ENCODE results near the gene GLTPD2. TPM values are rescaled to one million over a fixed set of nuclear protein-coding genes. Genes with fewer than 3 reads are reported as not detected.

Gene GLTPD2
- total RNA-seq, 1 experiment from 2014 or later, result 15.6 TPM

- Mint-ChIP-seq H3K9me3 (ENCODE audit: unreplicated experiment) (no peaks in the 10 kb centered on the region), H3K36me3 (ENCODE audit: insufficient read depth, unreplicated experiment) (peaks cover 23% of the 10 kb centered on the region), H3K4me1 (ENCODE audit: low read depth, unreplicated experiment) (peaks cover 20% of the 10 kb centered on the region), H3K4me3 (ENCODE audit: unreplicated experiment) (no peak overlapping the region), H3K27me3 (ENCODE audit: insufficient read depth, unreplicated experiment) (no peaks in the 10 kb centered on the region), H3K27ac (ENCODE audit: unreplicated experiment) (no peak overlapping the region)
- no peaks in the 10 kb centered on the region for H3K36me3 ChIP-seq (ENCODE audit: control insufficient read depth, insufficient read depth, low read length)
- BruUV-seq (replicated peaks), result no TSS peak
- no peak overlapping the region for H3K4me3 ChIP-seq (ENCODE audit: low read depth, low read length)
- no peaks in the 10 kb centered on the region for H3K27me3 ChIP-seq (replicated peaks; ENCODE audit: control insufficient read depth, insufficient read depth, low read length)
- TF ChIP-seq, protein P1, sequence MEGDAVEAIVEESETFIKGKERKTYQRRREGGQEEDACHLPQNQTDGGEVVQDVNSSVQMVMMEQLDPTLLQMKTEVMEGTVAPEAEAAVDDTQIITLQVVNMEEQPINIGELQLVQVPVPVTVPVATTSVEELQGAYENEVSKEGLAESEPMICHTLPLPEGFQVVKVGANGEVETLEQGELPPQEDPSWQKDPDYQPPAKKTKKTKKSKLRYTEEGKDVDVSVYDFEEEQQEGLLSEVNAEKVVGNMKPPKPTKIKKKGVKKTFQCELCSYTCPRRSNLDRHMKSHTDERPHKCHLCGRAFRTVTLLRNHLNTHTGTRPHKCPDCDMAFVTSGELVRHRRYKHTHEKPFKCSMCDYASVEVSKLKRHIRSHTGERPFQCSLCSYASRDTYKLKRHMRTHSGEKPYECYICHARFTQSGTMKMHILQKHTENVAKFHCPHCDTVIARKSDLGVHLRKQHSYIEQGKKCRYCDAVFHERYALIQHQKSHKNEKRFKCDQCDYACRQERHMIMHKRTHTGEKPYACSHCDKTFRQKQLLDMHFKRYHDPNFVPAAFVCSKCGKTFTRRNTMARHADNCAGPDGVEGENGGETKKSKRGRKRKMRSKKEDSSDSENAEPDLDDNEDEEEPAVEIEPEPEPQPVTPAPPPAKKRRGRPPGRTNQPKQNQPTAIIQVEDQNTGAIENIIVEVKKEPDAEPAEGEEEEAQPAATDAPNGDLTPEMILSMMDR (IDR thresholded peaks at IDR 0.05; ENCODE audit: insufficient read depth in 1 of 2, low read depth in 1 of 2, low read length in 1 of 2, severe bottlenecking in 1 of 2, unreplicated experiment in 1 of 2), result no peak
- intact Hi-C loops (cut with micrococcal nuclease; ENCODE audit: unreplicated experiment), result no loop called here
- DNase-seq, result no peak
- ChIA-PET CTCF (no interaction called here), POLR2A (no interaction called here)
- H3K9me3 ChIP-seq, result no peaks in the 10 kb centered on the region
- H3K4me1 ChIP-seq, result peaks cover 13% of the 10 kb centered on the region
Measured at GRCh38 chr17:4836221-4836620, 47.5 kb downstream of the GLTPD2 start.

DNA sequence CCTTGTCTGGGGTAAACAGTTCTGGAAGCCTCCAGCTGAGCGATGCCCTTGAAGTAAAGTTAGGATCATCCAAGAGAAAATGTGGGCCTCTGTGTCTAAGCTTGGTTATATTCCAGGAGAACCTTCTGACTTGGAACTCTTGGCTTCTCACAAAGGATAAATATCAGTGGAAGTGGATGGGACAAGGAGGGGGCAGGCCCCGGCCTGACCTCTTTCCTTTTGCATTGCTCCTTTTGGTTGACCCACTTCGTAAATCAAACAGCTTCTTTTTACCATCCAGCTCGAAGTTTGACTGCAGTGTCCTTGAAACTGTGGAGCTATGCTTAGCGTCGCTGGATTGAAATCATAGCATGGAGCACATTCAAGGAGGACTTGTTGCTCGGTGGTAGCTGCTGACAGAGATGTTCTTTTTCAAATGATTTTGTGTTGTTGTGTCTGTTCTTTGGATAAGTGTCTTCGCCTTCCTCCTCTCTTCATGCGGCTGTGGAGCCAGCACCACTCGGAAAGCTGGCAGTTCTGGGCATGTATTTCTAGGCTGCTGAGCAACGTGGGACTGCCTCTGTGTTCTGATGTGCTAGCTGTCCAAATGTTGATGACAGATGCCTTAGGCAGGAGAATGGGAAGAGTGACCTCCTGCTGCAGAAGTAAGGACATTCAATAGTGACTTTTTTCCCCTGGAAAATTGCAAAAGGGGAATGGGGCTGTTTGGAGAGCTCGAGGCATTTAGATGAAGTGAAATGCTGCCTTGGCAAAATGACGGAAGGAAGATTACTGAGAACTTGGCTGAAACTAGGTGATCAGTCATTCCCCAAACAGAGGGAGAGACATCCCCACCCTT lies 48.9 kb downstream of the GLTPD2 start:
- H3K9me3 ChIP-seq, result no peaks in the 10 kb centered on the region
- DNase-seq, result no peak
- Mint-ChIP-seq H3K4me3 (ENCODE audit: unreplicated experiment) (no peak overlapping the region), H3K27ac (ENCODE audit: unreplicated experiment) (no peak overlapping the region), H3K27me3 (ENCODE audit: insufficient read depth, unreplicated experiment) (no peaks in the 10 kb centered on the region), H3K4me1 (ENCODE audit: low read depth, unreplicated experiment) (peaks cover 20% of the 10 kb centered on the region), H3K9me3 (ENCODE audit: unreplicated experiment) (no peaks in the 10 kb centered on the region), H3K36me3 (ENCODE audit: insufficient read depth, unreplicated experiment) (peaks cover 21% of the 10 kb centered on the region)
- intact Hi-C loops (cut with micrococcal nuclease; ENCODE audit: unreplicated experiment), result no loop called here
- TF ChIP-seq, protein P1 (IDR thresholded peaks at IDR 0.05; ENCODE audit: insufficient read depth in 1 of 2, low read depth in 1 of 2, low read length in 1 of 2, severe bottlenecking in 1 of 2, unreplicated experiment in 1 of 2), result no peak
- H3K36me3 ChIP-seq (ENCODE audit: control insufficient read depth, insufficient read depth, low read length), result no peaks in the 10 kb centered on the region
- ChIA-PET POLR2A (no interaction called here), CTCF (no interaction called here)
- no peak overlapping the region for H3K4me3 ChIP-seq (ENCODE audit: low read depth, low read length)
- peaks cover 13% of the 10 kb centered on the region for H3K4me1 ChIP-seq
- no TSS peak for BruUV-seq (replicated peaks)
- no peaks in the 10 kb centered on the region for H3K27me3 ChIP-seq (replicated peaks; ENCODE audit: control insufficient read depth, insufficient read depth, low read length)

GRCh38 chr17:4838309-4838785 lies 49.6 kb downstream of the GLTPD2 start:
- no TSS peak for BruUV-seq (replicated peaks)
- Mint-ChIP-seq H3K27ac (ENCODE audit: unreplicated experiment) (no peak overlapping the region), H3K36me3 (ENCODE audit: insufficient read depth, unreplicated experiment) (peaks cover 15% of the 10 kb centered on the region), H3K4me1 (ENCODE audit: low read depth, unreplicated experiment) (peaks cover 20% of the 10 kb centered on the region), H3K9me3 (ENCODE audit: unreplicated experiment) (no peaks in the 10 kb centered on the region), H3K4me3 (ENCODE audit: unreplicated experiment) (no peak overlapping the region), H3K27me3 (ENCODE audit: insufficient read depth, unreplicated experiment) (no peaks in the 10 kb centered on the region)
- Histone ChIP-seq H3K9me3 (no peaks in the 10 kb centered on the region), H3K4me1 (peaks cover 13% of the 10 kb centered on the region), H3K4me3 (ENCODE audit: low read depth, low read length) (no peak overlapping the region), H3K27me3 (replicated peaks; ENCODE audit: control insufficient read depth, insufficient read depth, low read length) (no peaks in the 10 kb centered on the region), H3K36me3 (ENCODE audit: control insufficient read depth, insufficient read depth, low read length) (no peaks in the 10 kb centered on the region)
- ChIA-PET POLR2A (no interaction called here), CTCF (no interaction called here)
- no peak for DNase-seq
- TF ChIP-seq, protein P1 (IDR thresholded peaks at IDR 0.05; ENCODE audit: insufficient read depth in 1 of 2, low read depth in 1 of 2, low read length in 1 of 2, severe bottlenecking in 1 of 2, unreplicated experiment in 1 of 2), result no peak
- intact Hi-C loops (cut with micrococcal nuclease; ENCODE audit: unreplicated experiment), result no loop called here
